ENCODE results near the gene CCDC68. TPM values are rescaled to one million over a fixed set of nuclear protein-coding genes. Genes with fewer than 3 reads are reported as not detected.

The CCDC68 gene
- total and polyA plus RNA-seq, 3 donors from 2014 or later: 8.5 to 54.1 (median 35.7) TPM

DNA sequence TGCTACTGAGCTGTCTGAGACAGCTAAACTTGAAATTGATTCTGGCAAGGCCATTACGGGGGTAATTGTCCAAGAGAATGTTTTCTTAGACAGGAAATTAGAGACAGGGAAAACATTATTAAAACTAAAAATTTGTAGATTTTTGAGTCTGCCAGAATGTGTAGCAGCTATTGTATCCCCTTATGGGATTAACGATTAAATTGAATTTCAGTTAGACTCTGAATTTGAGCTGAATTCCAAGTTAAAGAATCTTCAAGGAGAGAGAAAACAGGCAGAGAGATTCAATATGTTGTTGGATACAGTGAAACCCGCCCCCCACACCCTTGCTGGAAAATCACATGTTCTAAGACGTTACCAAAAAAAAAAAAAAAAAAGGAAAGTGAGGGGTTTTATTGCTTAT lies 32.7 kb upstream of the CCDC68 start:
- WGBS, 2 donors: 66 to 72% methylated on average over 4 of the region's 4 CpGs
- DNase-seq: no peak
- TF ChIP-seq POLR2A (IDR thresholded peaks at IDR 0.05): no peak
- TF ChIP-seq, protein P1, sequence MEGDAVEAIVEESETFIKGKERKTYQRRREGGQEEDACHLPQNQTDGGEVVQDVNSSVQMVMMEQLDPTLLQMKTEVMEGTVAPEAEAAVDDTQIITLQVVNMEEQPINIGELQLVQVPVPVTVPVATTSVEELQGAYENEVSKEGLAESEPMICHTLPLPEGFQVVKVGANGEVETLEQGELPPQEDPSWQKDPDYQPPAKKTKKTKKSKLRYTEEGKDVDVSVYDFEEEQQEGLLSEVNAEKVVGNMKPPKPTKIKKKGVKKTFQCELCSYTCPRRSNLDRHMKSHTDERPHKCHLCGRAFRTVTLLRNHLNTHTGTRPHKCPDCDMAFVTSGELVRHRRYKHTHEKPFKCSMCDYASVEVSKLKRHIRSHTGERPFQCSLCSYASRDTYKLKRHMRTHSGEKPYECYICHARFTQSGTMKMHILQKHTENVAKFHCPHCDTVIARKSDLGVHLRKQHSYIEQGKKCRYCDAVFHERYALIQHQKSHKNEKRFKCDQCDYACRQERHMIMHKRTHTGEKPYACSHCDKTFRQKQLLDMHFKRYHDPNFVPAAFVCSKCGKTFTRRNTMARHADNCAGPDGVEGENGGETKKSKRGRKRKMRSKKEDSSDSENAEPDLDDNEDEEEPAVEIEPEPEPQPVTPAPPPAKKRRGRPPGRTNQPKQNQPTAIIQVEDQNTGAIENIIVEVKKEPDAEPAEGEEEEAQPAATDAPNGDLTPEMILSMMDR (IDR thresholded peaks at IDR 0.05): no peak
- H3K27ac ChIP-seq: no peak overlapping the region
- intact Hi-C loops (cut with DNase I; ENCODE audit: low total_unique reads): no loop called here
- H3K4me3 ChIP-seq: no peak overlapping the region
- no peaks in the 10 kb centered on the region for H3K4me1 ChIP-seq
- no peaks in the 10 kb centered on the region for H3K9me3 ChIP-seq
- H3K36me3 ChIP-seq (ENCODE audit: low read depth, missing control alignments): no peaks in the 10 kb centered on the region
- H3K27me3 ChIP-seq: no peaks in the 10 kb centered on the region

DNA sequence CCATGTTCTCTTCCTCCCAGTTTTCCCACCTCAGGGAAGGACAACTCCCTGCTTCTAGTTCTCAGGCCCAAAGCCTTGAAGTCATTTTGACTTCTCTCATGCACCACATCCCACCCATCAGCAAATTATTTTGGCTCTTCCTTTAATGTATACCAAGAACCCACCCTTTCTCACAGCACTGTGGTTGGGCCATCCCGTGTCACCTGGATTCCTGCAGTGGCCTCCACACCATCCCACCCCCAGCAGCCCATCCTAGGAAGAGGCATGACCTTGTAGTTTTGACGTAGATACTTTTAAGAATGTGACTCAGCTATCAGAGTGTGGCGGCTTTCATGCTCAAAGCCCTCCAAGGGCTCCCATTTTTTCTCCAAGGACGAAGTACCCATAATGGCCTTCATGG lies 25.6 kb upstream of the CCDC68 start:
- no peaks in the 10 kb centered on the region for H3K27me3 ChIP-seq
- no peak overlapping the region for H3K27ac ChIP-seq
- 80 to 95% methylated on average over 4 of the region's 4 CpGs for WGBS, 2 donors
- H3K4me3 ChIP-seq: no peak overlapping the region
- no peak for DNase-seq
- H3K36me3 ChIP-seq (ENCODE audit: low read depth, missing control alignments): no peaks in the 10 kb centered on the region
- intact Hi-C loops (cut with DNase I; ENCODE audit: low total_unique reads): loop anchor here (10.0 kb wide), 2 partner anchors 300 to 530 kb away; no protein-coding TSS in a partner anchor
- no peaks in the 10 kb centered on the region for H3K9me3 ChIP-seq
- H3K4me1 ChIP-seq: no peaks in the 10 kb centered on the region
- TF ChIP-seq, protein P1 (IDR thresholded peaks at IDR 0.05): no peak
- TF ChIP-seq POLR2A (IDR thresholded peaks at IDR 0.05): no peak

DNA sequence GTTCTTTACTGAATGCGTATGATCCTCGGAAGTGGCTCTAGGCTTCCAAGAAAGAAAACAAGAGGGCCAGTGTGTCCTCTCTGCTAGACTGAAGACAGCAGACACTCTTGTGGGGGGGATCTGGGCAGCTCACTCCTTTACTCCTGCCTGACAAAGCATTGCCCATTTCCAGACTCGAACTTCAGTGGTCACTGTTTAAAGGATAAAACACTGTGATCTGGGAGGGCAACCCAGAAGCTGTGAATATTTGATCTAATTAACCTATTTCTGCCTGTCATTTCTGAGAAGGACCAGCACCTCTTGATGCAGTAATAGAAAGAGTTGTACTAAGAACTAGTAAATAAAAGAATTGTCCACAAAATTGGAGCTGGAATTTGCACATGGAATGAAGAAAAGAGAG lies 24.5 kb upstream of the CCDC68 start:
- Histone ChIP-seq H3K36me3 (ENCODE audit: low read depth, missing control alignments) (no peaks in the 10 kb centered on the region), H3K9me3 (no peaks in the 10 kb centered on the region), H3K4me3 (no peak overlapping the region), H3K27ac (no peak overlapping the region), H3K27me3 (no peaks in the 10 kb centered on the region), H3K4me1 (no peaks in the 10 kb centered on the region)
- intact Hi-C loops (cut with DNase I; ENCODE audit: low total_unique reads): loop anchor here (10.0 kb wide), 2 partner anchors 299 to 529 kb away; no protein-coding TSS in a partner anchor
- TF ChIP-seq POLR2A (IDR thresholded peaks at IDR 0.05): no peak
- TF ChIP-seq, protein P1 (IDR thresholded peaks at IDR 0.05): no peak
- WGBS, 2 donors: 54 to 67% methylated on average over 3 of the region's 3 CpGs
- DNase-seq: no peak

DNA sequence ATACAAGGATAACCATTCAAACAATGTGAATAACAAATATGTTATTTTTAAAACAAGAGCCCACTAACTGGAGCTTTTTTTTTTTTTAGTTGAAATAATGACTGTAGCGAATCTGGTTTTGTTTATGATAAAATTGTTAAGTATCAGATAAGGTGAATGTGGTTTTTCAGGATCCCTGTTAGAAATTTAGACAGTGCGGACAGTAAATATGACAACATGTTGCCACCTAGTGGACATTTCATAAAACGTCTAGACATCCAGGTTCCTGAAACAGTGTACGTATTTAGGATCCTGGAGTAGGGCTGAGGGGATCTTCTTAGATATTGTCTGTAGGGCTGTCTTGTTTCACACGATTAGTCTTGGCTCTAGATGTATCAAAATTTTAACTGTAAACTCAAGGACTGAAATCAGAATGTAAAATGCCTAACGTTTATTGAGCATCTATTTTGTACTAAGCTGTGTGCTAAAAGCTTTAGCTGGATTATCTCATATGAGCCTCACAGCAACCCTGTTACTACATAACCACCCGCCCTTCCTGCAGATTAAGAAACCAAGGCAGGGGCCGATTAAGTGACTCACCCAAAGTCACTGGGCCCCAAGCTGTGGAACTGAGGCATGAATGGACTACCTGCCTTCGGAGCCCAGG lies 23.9 kb upstream of the CCDC68 start:
- TF ChIP-seq, protein P1 (IDR thresholded peaks at IDR 0.05): peak; percentile 69 to 81 (median 79)
- no peak for TF ChIP-seq POLR2A (IDR thresholded peaks at IDR 0.05)
- intact Hi-C loops (cut with DNase I; ENCODE audit: low total_unique reads): loop anchor here (10.0 kb wide), 2 partner anchors 298 to 528 kb away; no protein-coding TSS in a partner anchor
- Histone ChIP-seq H3K27ac (no peak overlapping the region), H3K27me3 (no peaks in the 10 kb centered on the region), H3K9me3 (no peaks in the 10 kb centered on the region), H3K4me3 (no peak overlapping the region), H3K36me3 (ENCODE audit: low read depth, missing control alignments) (no peaks in the 10 kb centered on the region), H3K4me1 (no peaks in the 10 kb centered on the region)
- 22 to 27% methylated on average over 9 of the region's 9 CpGs for WGBS, 2 donors
- DNase-seq: no peak

DNA sequence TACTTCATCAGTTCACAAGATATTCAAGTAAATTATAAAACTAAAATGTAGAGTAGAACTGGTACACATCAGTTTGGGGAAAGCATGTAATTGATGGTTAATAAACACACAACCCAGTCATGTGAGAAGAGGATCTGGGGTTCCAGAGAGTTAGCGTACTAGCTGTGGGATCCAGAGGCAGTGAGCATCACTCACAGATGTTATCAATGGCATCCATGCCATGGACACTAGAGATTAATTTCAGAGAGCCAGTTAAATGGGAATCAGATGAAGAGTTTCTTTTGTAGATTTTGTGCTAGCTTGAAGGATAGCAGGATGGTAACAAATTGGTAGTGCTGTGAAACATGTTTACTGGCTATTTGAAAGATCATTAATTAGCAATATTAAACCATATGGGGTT lies 21.8 kb upstream of the CCDC68 start:
- H3K4me3 ChIP-seq: no peak overlapping the region
- H3K4me1 ChIP-seq: no peaks in the 10 kb centered on the region
- no peak for DNase-seq
- TF ChIP-seq, protein P1 (IDR thresholded peaks at IDR 0.05): no peak
- no peak for TF ChIP-seq POLR2A (IDR thresholded peaks at IDR 0.05)
- H3K27me3 ChIP-seq: no peaks in the 10 kb centered on the region
- no peaks in the 10 kb centered on the region for H3K9me3 ChIP-seq
- WGBS, 2 donors: 93 to 95% methylated on average over 1 of the region's 1 CpG
- no peak overlapping the region for H3K27ac ChIP-seq
- no peaks in the 10 kb centered on the region for H3K36me3 ChIP-seq (ENCODE audit: low read depth, missing control alignments)
- intact Hi-C loops (cut with DNase I; ENCODE audit: low total_unique reads): loop anchor here (10.0 kb wide), 2 partner anchors 296 to 526 kb away; no protein-coding TSS in a partner anchor

All from testis (tissue), 3 donors.